K562 (cell line): Measurements from ENCODE around the gene HCN4. TPM values are rescaled to one million over a fixed set of nuclear protein-coding genes. Genes with fewer than 3 reads are reported as not detected.

ENCODE experiments used
- BRF2 ChIP-seq: IDR thresholded peaks from 3 replicates; pipeline ENCODE4 v1.6.1; 2011; ENCODE audit warnings: borderline replicate concordance, mild to moderate bottlenecking; ENCODE audit not compliant: insufficient read length, insufficient read depth
- HDAC6 ChIP-seq: IDR thresholded peaks from 2 replicates; pipeline ENCODE4 v1.6.1; 2012; ENCODE audit warnings: low read depth, mild to moderate bottlenecking, control low read depth, inconsistent platforms, low read length, moderate library complexity
- PBX2 ChIP-seq, 2 experiments: IDR thresholded peaks in 1 of 2; conservative IDR thresholded peaks in 1 of 2; 2 replicates each; pipeline ENCODE4 v1.6.1; 2016; ENCODE audit warnings: low read depth in 2 of 2, mild to moderate bottlenecking in 1 of 2, missing compliant biosample characterization in 1 of 2, missing genetic modification characterization in 1 of 2, moderate library complexity in 1 of 2
- PCBP1 ChIP-seq: fragments of 200-400 bp; formaldehyde crosslinking; IDR thresholded peaks from 2 replicates; pipeline ENCODE4 v1.6.1; 2018; ENCODE audit warnings: mild to moderate bottlenecking, low read depth, low read length; ENCODE audit not compliant: poor library complexity, severe bottlenecking
- STAT5A ChIP-seq: IDR thresholded peaks from 2 replicates; pipeline ENCODE4 v1.6.1; 2012; ENCODE audit warnings: low read length, inconsistent platforms, borderline replicate concordance
- ZNF146 ChIP-seq: IDR thresholded peaks from one replicate; pipeline ENCODE4 v1.6.1; 2018; ENCODE audit warnings: missing compliant biosample characterization; ENCODE audit not compliant: unreplicated experiment
- ZNF165 ChIP-seq: fragments of 250-450 bp; sonication (Bioruptor Pico); IDR thresholded peaks from 2 replicates; pipeline ENCODE4 v1.4.0; 2020; ENCODE audit warnings: borderline replicate concordance
- ZNF23 ChIP-seq: fragments of 250-450 bp; sonication (Bioruptor Pico); IDR thresholded peaks from 2 replicates; pipeline ENCODE4 v1.4.0; 2020; ENCODE audit warnings: mild to moderate bottlenecking
- ZNF655 ChIP-seq: fragments of 250-450 bp; sonication (Bioruptor Pico); IDR thresholded peaks from 2 replicates; pipeline ENCODE4 v1.5.0; 2021
- polyA plus RNA-seq, 8 experiments: library from polyadenylated mRNA; depleted of rRNA in 4 of 8; stranded (reverse) in 5 of 8; unstranded in 3 of 8; fragments of >200 nt; fragmentation: Nextera tagmentation in 2 of 8; fragmentation: Illumina TruSeq in 1 of 8; extraction: Ambion mirVana in 2 of 8; extraction: Trizol in 1 of 8; gene quantifications; 2 replicates each; pipeline versions ENCODE4 v1.2.1 to v1.2.3, GENCODE V29; 2011 to 2014; ENCODE audit warnings: inconsistent platforms in 1 of 8, missing spikeins in 1 of 8
- total RNA-seq, 7 experiments: library from RNA; depleted of rRNA in 6 of 7; stranded (reverse); fragments of >200 nt in 6 of 7; fragmentation: Illumina TruSeq in 2 of 7; extraction: Trizol in 2 of 7; gene quantifications; 2 replicates each; pipeline versions ENCODE4 v1.2.1 to v1.2.3, GENCODE V29; 2011 to 2021; ENCODE audit warnings: low replicate concordance in 1 of 7

HCN4 gene
- total and polyA plus RNA-seq, 9 of the 15 experiments (the other 6 are each of a cell fraction or from before 2014, with no cell fraction given), result not detected

GRCh38 chr15:73397461-73397860 lies 28.7 kb upstream of the HCN4 start (continued):
- TF ChIP-seq PBX2 (CRISPR knock-in tag; IDR thresholded peaks at IDR 0.05; ENCODE audit: low read depth) (no peak), PBX2 (tag; conservative IDR thresholded peaks at IDR 0.05; ENCODE audit: low read depth) (no peak), PCBP1 (no peak), ZNF655 (CRISPR knock-in tag) (no peak), STAT5A (no peak), ZNF146 (CRISPR knock-in tag) (no peak), HDAC6 (no peak), BRF2 (no peak), ZNF165 (no peak), ZNF23 (CRISPR knock-in tag) (no peak)
